Peyer's patch (tissue), 4 donors: ENCODE data around the gene PRKAR1B.

Source experiments
- CTCF ChIP-seq, 6 experiments: fragments of 450-650 bp in 4 of 6; fragments of 200-600 bp in 2 of 6; sonication (generic) in 1 of 6; IDR thresholded peaks; one replicate each; pipeline ENCODE4 v1.5.1; 2017 to 2019; ENCODE audit warnings: antibody characterized with exemption in 6 of 6, mild to moderate bottlenecking in 3 of 6, moderate library complexity in 1 of 6
- POLR2A ChIP-seq, 2 donors: fragments of 450-650 bp; IDR thresholded peaks; one replicate each; pipeline ENCODE4 v1.5.1; 2017; ENCODE audit warnings: antibody characterized with exemption in 2 of 2, mild to moderate bottlenecking in 2 of 2, moderate library complexity in 2 of 2

- no peak for TF ChIP-seq CTCF (IDR thresholded peaks at IDR 0.05)
- TF ChIP-seq POLR2A (IDR thresholded peaks at IDR 0.05): no peak
Measured at GRCh38 chr7:609365-609764, 117.7 kb downstream of the PRKAR1B start.
